ELF-1 (cell line): ENCODE data around the gene TFF1.

Source experiments
- DNase-seq: peaks from one replicate; pipeline ENCODE4 v3.0.0-alpha.2; 2016; ENCODE audit warnings: low read depth, low spot score

TFF1 gene

GRCh38 chr21:42343963-42344510, 22.3 kb downstream of the TFF1 start:
- DNase-seq, result no peak

- no peak for DNase-seq
Measured at GRCh38 chr21:42343556-42343955, 22.8 kb downstream of the TFF1 start.

- no peak for DNase-seq
Measured at GRCh38 chr21:42343101-42343500, 23.2 kb downstream of the TFF1 start.

DNA sequence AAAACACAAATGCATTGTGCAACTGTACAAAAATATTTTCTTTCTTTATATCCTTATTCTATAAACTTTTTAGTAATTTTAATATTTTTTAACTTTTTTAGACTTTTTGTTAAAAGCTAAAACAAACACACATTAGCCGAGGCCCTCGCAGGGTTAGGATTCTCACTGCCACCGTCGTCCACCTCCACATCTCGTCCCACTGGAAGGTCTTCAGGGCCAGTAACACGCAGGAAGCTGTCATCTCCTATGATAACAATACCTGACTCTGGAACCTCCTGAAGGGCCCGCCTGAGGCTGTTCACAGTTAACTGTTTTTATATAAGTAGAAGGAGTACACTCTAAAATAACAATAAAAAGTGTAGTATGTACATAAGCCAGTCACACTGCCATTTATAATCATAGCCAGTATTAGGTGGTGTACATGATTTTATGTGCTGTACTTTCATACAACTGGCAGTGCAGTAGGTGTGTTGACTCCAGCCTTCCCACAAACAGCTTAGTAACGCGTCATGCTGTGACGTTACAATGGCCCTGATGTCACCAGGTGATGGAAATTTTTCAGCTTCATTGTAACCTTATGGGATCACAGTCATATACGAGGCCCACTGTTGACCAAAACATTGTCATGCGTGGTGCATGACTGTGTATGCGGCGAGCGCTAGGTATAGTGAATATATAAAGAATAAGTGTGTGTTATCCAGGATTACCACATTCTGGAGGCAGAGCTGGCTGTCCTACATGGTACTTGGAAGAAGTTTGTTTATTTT, 24.4 kb downstream of the TFF1 start:
- no peak for DNase-seq

DNA sequence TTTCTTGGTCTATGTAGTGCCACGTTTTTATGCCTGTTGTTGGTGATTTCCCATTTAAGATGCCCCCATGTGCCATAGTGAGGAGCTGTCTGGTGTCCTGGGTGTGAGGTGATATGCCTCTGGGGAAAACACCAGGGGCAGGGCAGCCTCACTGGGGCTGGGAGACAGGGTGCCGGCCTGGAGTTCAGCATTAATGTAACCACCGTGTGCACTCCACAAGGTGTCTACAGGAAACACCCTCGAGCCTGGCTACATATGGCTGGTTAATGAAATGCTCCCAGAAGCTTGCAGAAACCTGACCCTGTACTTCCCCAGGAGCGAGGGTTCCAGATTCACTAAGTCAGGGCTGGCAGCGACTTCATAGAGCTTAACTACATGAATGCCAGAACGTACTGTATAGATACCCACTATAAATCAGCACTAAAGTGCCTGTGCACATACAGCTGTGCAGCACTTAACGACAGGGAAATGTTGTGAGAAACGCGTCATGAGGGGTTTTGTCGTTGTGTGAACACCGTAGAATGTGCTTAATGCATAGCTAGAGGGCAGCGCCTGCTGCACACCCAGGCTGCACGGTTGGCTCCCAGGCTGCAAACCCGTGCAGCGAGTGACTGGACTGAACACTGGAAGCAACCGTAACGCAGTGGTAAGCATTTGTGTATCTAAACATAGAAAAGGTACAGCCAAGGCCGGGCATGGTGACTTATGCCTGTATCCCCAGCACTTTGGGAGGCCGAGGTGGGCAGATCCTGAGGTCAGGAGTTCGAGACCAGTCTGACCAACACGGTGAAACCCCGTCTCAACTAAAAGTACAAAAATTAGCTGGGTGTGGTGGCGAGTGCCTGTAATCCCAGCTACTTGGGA, 25.9 kb downstream of the TFF1 start:
- no peak for DNase-seq

DNA sequence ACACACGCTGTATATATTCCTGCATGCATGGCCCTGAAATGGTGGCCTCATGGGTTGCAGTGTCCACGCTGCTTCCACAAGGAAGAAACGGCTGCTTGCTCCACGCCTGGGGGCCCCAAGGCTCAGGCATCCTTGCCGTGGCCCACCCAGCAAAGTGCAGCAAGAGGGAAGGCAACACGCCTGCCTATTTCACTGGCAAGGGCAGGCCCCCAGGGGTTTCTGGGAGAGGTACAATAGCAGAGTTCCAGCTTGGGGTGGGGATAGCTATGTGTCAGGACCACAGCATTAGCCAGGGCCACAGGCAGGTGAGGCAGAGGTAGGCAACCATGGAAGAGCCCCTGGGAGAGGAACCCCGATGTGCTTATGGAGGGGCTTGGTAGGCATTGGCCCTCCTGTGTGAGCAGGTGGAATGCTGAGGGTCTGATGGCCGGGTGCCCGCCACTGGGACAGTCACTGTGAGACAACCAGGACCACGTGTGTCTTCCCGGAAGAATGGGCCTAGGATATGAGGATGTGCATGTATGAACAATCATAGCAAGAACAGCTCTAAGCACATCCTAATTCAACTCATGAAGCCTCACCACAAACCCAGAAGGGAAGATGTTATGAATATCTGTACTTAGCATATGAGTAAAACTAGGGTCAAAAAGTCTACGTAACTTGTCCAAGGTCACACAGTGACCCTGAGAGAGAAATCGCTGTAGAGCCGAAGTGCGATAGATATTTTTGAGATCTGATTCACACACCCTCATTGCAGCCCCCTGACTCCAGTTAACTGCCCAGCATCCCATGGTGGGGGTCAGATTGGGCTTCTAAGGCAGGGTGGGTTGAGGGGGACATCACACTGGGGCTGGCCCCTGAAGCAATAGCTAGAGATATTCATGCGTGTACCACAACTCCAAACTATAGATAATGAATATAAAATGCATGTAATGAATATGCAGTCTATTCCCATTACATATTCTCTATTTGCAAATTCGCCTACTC, 27.3 kb downstream of the TFF1 start:
- DNase-seq, result no peak

- peak; percentile 81 for DNase-seq
Measured at GRCh38 chr21:42337830-42338728, 28.3 kb downstream of the TFF1 start.

DNA sequence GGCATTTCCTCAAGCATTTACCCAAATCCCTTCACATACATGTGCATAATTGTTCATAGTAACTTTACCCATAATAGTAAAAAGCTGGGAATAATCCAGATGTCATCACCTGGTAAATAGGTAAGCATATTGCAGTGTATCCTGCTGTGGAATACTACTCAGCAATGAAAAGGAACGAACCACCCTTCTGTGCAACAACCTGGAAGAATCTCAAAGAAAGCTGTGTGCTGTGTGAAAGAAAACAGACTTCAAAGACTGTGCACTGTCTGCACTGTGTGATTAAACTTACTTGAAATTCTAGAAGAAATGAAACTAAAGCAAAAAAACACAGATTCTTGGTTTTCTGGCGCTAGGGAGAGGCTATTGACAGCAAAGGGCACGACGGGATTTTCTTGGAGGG, 29.1 kb downstream of the TFF1 start:
- no peak for DNase-seq

DNA sequence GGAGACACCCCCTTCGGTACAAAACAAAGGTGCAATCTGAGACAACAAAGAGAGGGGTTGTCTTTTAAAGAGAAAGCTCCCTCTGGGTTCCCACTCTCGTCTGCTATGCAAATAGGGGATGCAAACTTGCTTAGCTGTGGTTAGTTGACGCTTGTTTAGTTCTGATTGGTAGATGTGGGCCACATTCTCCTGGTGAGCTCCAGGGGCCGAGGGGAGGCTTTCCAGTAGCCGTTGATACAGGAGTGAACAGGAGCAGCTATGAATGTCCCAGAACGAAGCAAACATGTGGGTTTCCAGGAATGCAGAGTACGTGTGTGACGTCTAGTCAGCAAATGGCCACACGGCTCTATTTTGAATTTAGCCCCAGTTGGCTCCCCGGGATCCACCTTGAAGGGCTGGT, 30.3 kb downstream of the TFF1 start:
- DNase-seq, result peak; percentile 74

GRCh38 chr21:42332557-42333317, 33.6 kb downstream of the TFF1 start:
- no peak for DNase-seq

GRCh38 chr21:42331660-42332059, 34.7 kb downstream of the TFF1 start:
- no peak for DNase-seq

DNA sequence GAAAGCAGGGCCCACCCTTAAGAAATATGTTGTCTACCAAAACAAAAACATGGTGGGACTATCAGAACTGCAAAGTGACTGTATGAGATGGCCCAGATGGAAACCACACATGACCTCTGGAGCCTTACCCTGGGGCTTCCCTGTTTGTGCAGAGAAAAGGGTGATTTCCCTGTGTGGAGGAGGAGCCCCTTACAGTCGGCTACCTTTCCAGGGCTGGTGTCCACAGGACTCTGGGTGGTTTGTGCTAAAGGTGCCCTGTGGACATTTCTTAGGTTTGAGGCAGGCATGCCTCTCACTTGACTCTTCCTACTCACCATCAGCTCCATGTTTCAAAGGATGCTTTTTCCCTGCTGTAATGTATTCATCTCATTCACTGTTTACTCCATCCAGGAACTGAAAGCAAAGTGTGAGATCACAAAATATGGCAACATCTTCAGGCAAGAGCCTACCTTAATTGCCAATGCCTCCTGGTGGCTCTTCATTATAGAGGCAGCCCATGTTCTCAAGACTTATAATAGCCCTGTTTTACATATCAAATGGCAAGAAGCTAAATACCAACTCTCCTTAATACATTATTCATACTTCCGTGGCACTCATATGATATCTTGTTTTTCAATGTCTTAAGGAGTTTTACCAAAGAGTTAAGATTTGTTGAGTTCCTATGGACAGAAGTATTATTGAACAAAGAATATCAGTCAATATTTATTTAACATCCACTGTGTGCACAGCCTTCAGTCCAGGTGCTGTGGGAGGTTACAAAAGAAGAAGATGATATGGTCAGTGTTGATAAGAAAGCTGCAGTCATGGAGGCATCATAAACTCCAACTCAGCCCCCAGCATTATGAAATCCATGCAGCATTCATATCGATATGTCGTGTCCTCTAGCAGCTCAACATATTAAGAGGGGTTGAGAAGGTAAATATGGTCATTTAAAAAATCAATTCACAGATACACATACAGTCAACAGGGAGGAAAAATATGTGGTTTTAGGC, 35.7 kb downstream of the TFF1 start:
- no peak for DNase-seq

- no peak for DNase-seq
Measured at GRCh38 chr21:42324896-42325295, 41.4 kb downstream of the TFF1 start.

- no peak for DNase-seq
Measured at GRCh38 chr21:42321845-42322244, 44.5 kb downstream of the TFF1 start.

- no peak for DNase-seq
Measured at GRCh38 chr21:42321231-42321630, 45.1 kb downstream of the TFF1 start.

DNA sequence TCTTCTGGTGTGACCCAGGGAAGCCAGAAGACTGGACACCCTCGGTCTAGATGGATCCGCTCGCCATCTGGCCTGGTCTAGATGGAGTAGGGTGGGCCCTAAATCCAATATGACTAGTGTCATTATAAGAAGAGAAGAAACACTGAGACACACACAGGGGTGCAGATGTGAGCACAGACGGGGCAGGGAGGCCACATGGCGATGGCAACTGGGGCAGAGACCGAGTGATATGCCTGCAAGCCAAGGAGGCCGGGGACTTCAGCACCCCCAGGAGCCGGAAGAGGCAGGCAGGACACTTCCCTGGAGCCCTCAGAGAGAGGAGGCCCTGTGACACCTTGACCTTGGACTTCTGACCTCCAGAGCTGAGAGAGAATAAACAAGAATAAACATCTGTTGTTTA, 45.5 kb downstream of the TFF1 start:
- DNase-seq, result no peak

- DNase-seq, result no peak
Measured at GRCh38 chr21:42319851-42320572, 46.3 kb downstream of the TFF1 start.

GRCh38 chr21:42319376-42319775, 47.0 kb downstream of the TFF1 start:
- DNase-seq, result no peak
